GM04503 (cell line): ENCODE measurements around the gene WLS.

Source experiments
- DNase-seq: peaks from one replicate; pipeline ENCODE4 v3.0.0-alpha.2; 2012; ENCODE audit warnings: low read depth

Gene WLS

GRCh38 chr1:68227598-68227997, 4.7 kb downstream of the WLS start:
- DNase-seq = no peak

- DNase-seq = no peak
These were observed 6.5 kb downstream of the WLS start for GRCh38 chr1:68225781-68226180.

GRCh38 chr1:68223687-68224086, 8.6 kb downstream of the WLS start:
- no peak for DNase-seq

- no peak for DNase-seq
These were observed 10.3 kb downstream of the WLS start for GRCh38 chr1:68221980-68222373.

- no peak for DNase-seq
These were observed 11.0 kb downstream of the WLS start for GRCh38 chr1:68221001-68221979.

DNA sequence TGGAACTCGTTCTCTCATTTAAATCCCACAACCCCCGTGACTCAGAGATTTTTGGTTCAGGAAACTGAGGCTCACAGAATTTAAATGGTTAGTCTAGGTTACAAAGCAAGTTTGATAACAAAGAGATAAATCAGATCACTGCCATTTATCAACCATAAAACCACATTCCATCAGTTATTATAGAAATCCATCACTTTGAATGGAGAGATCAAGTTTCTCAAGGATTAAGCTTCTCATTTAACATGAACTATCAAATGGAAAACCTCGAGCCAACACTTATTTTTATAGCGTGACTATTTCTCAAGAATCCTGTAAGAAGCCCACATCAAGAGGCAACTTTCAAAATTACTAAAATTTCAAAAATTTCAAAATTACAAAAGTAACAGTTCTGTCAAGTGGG, 11.9 kb downstream of the WLS start:
- no peak for DNase-seq

DNA sequence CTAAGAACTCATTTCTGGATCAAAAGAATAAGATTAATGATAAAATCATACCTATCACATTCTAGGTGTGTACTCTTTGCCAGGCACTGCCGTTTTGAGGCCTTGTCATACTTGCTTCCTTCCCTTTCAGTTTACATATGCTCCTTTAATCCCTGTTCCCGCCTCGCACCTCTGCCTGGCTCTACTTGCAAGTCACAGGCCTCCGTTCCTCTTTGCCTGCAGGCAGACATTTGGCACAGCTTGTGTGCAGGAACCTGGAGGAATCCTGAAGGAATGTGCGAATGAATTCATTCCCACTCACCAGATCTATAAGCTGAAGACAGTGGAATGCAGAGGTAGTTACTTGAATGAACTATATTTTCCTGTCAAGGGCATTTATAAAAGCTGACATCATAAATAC, 13.8 kb downstream of the WLS start:
- no peak for DNase-seq

GRCh38 chr1:68217618-68218017, 14.7 kb downstream of the WLS start:
- DNase-seq = no peak

DNA sequence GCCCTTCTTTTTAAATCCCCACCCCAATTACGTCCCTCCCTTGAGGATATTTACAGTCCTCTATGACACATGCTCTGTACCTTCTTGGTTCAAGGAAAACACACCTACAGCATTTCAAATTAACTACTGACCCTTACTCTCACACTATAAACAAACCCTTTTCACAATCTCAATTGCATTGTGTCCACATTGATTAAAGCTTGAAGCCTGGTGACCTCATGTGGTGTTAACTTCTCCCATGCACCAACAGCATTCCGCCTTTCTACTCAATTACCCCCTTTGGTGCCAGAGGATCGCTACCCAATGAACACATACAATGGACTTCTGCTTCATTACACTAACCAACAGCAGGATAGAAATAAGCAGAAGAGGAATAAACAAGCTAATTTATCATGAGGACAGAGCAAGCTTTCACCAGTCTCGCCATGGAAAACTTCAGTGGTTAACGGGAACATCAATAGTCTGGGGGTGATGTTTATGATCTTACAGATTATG, 15.2 kb downstream of the WLS start:
- DNase-seq = no peak

GRCh38 chr1:68216089-68216772, 16.1 kb downstream of the WLS start:
- no peak for DNase-seq

DNA sequence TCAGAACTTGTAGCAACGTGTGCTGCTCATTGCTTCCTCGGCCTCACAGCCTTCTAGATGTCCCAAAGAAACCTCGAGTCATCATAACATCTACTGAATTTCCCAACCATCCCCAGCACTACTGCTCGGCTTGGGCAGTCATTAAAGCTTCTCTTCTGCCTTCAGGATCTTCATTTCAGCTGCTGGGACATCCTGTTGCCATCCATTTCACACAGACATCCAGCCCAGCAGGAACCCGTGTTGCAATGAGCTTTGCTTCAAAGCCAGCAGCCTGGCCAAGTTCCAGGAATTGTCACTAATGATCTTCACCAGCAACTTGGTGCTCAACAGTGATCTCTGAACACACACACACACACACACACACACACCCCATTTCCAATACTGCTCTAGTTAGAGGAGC, 18.5 kb downstream of the WLS start:
- no peak for DNase-seq

GRCh38 chr1:68211761-68212380, 20.5 kb downstream of the WLS start:
- DNase-seq = no peak

- no peak for DNase-seq
These were observed 21.5 kb downstream of the WLS start for GRCh38 chr1:68210829-68211228.

DNA sequence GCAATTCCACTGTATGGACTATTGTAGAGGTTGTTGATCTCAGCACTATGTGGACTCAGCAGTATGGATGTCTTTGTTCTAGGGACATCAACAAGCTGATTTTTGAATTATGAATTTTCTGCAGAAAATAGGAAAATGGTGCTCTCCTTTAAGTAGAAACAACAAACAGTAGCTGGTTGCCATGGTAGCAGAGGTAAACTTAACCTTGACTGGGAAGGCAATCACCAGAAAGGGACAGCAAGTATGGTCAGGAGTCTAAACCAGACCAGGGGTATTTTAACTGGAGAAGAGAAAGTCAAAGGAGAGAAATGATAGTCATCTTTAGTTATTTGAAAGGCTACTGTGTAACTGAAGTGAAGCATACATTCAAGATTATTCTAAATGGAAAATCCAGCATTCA, 22.3 kb downstream of the WLS start:
- DNase-seq = no peak

GRCh38 chr1:68206848-68207689, 25.3 kb downstream of the WLS start:
- DNase-seq = no peak

DNA sequence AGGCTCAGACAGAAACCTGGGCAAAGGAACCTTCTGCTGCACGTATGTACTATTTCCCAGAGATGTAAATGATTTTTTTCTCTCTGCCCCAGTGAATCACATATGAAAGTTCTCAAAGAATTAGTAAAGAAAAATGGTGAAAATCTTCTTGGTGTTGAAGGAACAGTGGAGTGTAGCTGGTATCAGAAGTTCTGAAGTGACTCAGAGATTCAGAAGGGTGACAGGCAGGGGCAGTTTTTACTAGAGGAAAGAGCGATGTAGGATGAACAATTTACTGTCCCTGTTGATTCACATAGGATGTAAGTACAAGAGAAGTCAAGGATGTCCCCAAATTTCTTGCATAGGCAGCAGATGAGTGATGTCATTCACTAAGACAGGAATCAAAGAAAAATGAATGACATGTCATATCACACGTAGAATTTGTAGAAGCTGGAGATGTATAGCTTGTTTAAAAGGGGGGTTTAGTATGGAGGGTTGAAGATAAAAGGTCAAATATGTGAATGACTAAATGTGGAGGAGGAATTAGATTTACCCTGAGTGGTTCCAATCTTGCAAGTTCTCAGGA, 26.4 kb downstream of the WLS start:
- no peak for DNase-seq

GRCh38 chr1:68204977-68205630, 27.2 kb downstream of the WLS start:
- DNase-seq = no peak

DNA sequence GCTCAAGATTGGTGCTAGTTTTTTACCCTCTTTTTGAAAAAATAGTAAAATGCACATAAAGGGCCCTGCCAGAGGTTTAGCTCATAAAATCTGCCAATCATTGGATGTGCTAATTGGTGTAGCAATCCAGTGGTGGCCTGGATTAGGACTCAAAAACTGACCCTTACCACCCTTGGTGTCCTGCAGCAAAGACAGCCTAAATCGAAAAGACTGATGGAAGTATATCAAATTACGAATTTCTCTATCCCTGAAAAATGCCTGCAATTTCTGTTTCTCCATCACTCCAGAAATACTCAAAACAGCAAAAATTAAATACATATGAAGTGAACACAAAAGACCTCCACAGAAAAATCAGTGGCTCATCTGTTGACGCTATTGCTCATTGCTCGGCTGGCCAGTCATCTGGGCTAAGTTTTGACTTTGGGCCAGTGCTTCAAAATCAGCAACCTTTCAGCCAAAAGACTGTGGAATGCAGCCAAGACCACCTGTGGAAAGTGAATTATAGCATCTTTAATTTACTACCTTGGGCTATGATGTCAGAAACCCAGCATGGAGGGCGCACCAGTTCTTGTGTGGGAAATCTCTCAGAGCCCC, 30.0 kb downstream of the WLS start:
- DNase-seq = no peak

DNA sequence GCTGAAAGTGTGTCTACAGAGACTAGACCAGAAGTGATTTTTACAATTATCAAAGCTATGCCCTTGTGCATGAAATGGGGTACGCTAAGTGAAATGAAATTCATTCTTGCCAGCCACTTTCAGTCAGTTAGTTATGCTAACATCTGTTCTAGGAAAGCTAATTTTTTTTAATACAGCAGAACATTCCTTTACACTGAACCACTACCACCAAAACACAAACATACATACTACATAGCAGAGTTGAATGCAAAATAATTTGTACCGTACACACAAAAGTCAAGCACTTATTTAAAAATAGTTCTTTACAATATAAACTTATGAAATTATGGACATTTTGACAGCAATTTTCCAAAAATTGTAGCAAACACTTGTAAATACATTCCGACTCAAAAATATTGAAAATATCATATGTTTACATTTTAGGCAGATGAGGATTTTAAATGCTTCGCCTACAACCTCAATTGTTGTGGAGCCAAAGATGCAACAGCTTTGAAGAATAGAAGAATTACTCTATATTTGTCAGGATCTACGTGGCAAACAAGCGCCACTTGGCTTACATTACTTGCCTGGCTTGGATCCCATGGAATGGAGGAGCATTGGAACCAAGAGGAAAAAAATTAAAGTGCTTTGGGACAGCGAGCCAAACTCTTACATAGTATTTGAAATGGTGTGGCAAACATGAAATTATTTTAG, 30.6 kb downstream of the WLS start:
- DNase-seq = no peak

GRCh38 chr1:68199603-68200002, 32.7 kb downstream of the WLS start:
- DNase-seq = no peak
